GM19438 (cell line): ENCODE data around the gene SLC16A3.
"Not testable (repeated sequence)": the region's sequence is repeated elsewhere in the genome, so short reads cannot be mapped to it uniquely, and the experiment has no call there.

Experiments
- ATAC-seq: cut with Tn5 transposase; IDR thresholded peaks from one replicate; pipeline ENCODE4 v1.9.1; 2021; ENCODE audit warnings: low read depth; ENCODE audit not compliant: unreplicated experiment

SLC16A3 gene

DNA sequence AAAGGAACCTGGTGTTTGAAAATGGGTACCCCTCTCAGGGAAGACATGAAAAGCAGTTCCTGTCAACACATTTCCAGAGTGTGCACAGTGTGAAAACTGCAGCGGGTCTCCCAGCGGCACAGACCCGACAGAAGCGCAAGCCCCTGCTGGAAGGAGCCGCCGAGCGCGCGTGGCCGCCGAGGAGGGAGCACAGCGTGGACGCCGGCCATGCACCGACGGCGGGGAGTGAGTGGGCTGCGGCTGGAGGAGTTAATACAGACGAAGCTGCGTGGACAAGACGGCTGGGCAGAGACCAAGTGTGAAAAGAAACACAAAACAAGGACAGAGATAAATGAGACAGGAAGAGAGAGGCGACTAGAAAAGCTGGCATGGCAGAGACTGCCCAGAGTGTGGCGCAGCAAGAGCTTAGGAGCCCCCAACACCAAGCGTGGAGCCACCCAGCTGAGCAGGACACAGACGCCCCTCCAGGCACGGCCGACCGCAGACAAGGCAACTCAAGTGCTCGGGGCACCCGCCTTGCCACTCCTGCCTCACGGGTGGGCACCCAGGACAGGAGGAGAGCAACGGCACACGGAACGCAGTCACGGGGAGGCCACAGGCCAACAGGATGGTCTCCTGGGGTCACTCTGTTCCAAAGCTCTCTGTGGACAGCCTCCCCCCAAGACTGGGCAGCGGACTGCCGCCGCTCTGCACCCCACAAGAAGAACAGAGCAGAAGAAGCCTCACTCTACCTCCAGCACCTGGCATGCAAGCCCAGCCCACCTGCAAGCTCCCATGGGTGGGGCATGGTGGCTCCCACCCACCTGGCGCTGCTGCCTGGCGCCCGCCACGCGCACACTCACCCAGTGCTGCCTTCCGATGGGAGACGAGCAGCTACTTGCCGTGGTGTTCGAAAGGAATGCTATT lies 16.5 kb downstream of the SLC16A3 start:
- no peak for ATAC-seq

DNA sequence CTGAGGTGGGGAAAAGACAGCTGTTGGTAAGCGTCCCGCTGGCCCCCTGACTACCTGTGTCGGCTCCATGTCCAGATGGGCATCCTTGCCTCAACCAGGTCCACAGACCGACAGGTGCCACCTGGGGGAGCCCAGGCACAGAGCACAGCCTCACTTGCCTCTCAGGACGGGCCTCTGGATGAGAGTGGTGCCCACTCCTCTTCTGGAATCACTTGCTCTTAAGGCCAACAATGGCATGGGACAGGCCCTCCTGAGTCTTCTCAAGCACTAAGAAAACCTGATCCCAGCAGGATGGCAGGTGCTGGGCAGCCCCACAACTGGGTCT lies 17.2 kb downstream of the SLC16A3 start:
- no peak for ATAC-seq

DNA sequence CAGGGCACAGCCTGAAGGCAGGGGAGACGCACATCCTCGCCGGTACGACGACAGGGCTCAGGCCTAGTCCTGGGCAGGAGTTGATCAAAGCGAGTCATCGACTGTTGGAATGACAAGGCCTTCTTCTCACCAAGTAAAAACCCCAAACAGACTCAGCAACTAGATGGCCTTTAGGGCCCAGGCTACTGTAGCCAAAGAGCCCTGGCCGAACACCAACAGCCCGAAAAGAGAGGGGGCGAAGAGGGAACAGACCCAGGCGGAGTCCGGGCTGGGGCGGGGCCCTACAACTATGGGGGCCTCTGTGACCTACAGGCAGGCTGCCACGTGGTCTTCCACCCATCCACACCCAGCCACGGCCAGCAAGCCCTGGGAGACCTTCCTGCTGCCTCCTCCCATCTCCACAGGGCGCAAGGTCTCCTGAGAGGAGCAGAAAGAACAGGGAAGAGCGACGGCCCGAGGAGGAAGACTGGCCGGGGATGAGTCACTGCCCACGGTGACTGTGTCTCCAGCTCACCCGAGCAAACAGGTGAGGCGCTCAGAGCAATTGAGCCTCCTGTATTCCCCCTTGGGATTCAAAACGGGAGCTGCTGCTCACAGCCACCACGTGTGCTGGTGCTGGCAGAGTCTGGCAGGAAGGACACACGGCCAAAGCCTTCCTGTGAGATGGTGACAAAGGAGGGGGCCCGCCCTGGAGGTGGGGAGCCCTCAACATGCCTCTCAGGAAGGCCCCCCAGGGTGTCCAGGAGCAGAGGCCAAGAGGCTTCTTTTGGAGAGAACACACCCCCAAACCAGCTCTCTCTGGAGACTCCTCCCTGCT lies 17.7 kb downstream of the SLC16A3 start:
- ATAC-seq = no peak

DNA sequence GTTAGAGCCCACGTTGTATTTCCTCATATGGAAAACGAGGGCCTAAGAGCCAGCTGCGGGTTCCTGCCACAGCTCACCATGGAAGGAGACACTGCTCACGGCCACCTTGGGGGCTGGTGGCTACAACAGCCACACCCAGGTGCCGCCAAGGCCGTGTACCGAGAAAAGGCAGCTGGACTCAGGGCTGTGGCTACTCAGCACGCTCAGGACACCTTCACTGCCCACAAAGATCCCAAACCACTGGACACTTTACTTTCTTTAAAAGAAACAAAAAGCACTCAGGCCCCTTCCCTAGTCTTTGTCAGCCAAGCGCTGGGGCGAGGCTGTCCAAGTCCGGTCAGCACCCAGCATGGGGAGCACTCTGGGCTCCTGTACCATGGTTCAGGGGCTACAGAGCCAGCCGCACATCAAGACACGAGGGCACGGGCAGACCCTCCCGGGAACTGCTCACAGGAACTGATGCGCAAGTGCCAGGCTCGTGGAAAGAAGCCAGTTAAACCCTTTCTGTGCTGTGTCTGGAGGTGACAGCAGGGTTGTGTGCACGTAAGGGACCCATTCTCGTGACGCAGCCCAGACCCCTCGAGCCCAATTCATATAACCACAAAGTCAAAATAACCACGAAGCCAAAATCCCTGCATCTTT lies 18.5 kb downstream of the SLC16A3 start:
- no peak for ATAC-seq

DNA sequence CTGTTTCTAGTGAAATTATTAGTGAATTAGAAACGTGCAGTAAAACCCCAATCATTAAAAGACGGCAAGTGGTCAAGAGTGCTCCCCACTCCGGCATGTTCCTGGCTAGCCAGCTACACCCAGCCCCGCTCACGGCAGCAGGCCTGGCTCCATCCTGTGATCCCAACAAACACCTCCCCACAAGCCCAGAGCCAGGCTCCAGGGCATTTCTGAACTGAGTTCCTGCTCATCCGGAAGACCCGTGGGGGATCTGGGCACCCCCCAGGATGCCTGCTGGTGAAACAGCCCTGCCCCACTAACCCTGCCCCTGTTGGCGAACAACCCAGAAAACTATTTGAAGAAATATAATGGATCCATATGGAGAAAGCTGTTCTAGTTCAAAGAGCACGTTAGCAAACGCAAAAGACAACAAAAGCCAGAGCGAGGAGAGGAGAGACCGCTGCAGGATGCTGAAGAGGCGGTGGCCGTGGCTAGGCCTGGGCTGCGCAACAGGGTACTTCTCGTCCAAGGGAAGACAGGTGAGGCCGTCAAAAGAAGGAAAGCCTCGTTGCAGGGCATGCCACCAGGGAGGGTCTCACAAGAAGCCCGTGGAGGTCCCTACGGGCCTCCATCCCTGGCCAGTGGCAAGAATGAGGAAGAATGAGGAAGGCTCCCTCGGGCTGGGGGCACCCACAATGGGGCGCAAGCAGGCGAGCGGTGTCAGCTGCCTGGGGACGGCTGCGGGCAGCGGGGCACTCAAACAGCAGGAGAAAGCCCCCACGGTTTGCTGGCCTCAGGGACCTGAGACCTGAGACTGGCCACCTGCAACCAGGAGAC lies 19.2 kb downstream of the SLC16A3 start:
- ATAC-seq = no peak

DNA sequence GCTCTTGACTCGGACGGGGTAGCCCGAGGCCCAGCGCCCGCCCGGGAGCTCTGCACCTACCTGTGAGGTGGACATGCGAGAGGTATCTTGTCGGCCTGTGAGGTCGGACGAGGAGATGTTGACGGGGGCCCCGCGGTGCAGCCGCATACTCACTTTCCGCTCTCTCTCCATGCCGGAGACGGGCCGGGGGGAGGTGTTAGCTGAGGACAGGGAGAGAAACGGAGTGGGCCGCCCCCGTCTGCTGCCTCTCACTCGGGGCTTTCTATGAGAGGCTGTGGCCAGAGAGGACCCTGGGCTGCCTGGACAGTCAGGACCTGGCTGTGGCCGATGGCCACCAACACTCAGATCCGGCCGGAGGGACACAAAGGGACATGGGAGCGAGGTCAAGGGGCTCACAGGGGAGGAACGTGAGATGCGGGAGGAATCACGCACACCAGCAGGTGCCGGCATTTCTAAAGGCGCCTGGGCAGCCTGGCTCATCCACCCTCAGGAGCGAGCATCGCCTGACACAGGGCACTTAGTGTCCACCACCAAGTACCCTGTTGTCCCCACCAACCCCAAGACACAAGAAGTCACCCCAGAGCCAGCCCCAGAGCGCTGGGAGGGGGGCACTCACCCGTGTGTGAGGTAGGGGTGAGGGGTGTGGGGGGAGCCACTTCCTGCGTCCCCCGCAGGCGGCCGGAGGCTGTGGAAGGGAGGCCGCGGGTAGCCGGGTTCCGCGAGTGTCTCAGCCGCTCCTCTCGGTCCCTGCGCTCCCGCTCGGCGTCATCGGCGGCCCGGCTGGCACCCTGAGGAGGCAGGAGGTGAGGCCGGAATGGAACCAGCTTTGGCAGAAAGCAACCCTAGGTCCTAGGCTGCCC lies 20.2 kb downstream of the SLC16A3 start:
- no peak for ATAC-seq

DNA sequence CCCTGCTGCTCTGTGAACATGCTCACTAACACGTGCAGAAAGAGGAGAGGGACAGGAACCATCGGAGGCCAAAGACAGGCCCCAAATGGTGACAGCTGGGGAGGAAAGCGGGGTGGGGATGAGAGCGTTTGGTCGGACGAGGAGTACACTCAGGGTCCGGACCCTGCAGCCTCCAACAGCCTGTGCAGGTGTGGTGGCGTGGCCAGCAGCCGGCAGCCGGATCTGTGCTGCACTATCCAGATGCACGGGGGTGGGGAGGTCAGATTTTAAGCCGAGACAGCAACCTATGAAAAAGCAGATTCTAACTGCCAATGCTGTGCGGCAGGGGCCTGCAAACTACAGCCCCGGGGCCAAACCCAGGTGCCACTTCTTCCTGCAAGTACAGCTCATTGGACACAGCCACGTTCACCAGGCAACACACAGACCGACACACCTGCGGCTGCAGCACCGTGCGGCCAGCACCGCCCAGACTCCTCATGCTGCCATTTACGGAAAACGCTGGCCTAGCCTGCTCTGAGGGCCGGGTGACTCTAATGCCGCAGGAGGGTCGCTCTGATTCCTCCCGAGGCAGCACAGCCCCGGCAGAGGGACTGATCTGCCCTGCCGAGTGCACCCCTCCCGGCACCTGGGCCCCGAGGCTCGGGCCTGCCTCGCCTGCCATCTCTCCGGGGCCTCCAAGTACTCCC lies 21.2 kb downstream of the SLC16A3 start:
- no peak for ATAC-seq

DNA sequence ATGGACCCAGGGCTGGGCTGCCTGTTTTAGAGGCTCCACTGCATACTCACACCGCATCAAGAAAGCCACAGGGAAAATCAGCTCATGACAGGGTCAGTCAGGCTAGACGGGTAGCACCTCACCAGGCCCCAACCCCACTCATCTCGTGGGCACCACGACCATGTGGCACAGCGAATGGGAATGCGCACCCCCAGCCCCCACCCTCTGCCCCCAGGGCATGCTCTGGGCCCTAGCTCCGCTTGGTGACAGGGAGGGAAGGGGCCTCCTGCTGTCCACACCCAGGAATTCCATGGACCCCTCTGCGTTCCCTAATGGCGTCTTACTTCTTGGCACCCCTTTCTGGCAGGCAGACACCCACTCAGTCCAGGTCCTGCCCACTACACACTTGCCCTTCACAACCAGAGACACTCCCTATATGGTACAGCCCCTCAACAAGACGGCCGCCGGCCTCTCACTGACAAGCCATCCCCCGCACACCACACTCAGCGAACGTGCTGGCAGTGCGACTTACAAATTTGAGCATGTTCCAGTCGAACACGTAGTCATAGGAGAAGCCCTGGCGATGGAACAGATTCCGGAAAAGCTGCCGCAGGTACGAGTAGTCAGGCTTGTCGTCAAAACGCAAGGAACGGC lies 22.1 kb downstream of the SLC16A3 start:
- ATAC-seq = no peak

DNA sequence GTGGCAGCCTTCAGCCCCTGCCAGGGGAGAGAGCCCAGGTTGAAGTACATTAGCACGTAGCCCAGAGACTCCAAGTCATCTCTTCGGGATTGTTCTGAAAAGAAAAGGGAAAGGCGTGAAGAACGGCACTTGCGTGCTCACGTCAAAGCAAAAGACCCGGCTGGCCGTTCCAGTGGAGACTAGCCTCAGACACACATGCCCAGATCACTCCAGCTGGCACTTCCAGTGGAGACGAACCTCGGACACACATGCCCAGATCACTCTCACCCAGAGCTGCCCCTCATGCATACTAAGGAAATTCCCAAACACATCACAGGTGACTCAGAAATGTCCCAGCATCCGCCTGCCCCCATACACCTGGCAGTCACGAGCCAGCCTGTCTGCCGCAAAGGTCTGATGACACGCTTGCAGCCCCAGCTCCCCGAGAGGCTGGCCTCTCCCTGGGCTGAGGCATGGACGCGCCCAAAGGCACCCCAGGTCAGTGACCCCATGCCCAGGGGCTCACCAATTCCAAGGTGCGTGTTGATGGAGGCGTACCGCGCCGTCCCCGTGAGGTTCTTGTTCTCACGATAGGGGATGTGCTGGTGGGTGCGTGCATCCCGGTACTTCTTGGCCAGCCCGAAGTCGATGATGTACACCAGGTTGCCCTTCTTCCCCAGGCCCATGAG lies 23.8 kb downstream of the SLC16A3 start:
- no peak for ATAC-seq

DNA sequence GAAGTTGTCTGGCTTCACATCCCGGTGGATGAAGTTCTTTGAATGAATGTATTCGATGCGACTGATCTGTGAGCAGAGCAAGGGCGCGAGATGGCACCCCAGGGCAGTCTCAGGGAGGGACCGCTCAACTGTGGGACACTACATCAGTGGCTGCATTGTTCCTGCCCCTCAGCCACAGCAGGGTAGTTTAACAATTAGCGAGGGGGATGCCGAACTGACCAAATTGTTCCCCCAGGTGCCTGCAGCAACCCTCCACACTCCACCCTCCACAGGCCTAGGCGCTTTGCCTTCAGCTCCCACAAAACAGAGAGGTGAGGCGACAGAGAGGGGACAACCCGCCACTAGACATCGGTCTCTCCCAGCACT lies 24.3 kb downstream of the SLC16A3 start:
- no peak for ATAC-seq

DNA sequence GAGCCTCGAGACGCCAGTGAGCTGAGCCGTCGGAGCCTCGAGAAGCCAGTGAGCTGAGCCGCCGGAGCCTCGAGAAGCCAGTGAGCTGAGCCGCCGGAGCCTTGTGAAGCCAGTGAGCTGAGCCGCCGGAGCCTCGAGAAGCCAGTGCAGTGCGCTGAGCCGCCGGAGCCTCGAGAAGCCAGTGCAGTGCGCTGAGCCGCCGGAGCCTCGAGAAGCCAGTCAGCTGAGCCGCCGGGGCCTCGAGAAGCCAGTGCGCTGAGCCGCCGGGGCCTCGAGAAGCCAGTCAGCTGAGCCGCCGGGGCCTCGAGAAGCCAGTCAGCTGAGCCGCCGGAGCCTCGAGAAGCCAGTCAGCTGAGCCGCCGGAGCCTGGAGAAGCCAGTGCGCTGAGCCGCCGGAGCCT lies 25.3 kb downstream of the SLC16A3 start:
- ATAC-seq = not testable (repeated sequence)

DNA sequence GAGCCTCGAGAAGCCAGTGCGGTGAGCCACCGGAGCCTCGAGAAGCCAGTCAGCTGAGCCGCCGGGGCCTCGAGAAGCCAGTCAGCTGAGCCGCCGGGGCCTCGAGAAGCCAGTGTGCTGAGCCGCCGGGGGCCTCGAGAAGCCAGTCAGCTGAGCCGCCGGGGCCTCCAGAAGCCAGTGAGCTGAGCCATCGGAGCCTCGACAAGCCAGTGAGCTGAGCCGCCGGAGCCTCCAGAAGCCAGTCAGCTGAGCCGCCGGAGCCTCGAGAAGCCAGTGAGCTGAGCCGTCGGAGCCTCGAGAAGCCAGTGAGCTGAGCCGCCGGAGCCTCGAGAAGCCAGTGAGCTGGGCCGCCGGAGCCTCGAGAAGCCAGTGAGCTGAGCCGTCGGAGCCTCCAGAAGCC lies 25.9 kb downstream of the SLC16A3 start:
- ATAC-seq = not testable (repeated sequence)

DNA sequence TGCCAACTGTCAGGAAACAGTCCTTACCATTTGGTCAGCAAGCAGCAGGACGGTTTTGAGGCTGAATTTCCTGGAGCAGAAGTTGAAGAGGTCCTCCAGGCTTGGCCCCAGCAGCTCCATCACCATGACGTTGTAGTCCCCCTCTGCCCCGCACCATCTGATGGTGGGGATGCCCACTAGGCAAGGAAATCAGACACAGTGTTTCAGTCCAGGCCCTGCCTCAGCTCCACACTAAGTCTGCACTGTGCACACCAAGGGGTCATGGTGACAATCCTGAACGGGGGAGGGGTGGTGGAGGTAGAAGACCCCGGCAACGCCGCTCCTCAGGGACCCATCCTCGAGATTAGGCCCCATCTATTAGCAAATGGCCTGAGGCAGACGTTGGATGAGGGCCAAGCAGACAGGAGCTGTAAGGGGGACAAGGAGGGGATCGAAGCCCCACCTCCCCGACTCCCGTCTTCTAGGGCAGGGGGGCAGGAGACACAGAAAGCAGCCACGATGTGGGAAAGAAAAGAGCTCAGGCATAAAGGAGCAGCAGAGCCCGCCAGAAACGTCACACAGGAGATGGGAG lies 26.6 kb downstream of the SLC16A3 start:
- no peak for ATAC-seq

DNA sequence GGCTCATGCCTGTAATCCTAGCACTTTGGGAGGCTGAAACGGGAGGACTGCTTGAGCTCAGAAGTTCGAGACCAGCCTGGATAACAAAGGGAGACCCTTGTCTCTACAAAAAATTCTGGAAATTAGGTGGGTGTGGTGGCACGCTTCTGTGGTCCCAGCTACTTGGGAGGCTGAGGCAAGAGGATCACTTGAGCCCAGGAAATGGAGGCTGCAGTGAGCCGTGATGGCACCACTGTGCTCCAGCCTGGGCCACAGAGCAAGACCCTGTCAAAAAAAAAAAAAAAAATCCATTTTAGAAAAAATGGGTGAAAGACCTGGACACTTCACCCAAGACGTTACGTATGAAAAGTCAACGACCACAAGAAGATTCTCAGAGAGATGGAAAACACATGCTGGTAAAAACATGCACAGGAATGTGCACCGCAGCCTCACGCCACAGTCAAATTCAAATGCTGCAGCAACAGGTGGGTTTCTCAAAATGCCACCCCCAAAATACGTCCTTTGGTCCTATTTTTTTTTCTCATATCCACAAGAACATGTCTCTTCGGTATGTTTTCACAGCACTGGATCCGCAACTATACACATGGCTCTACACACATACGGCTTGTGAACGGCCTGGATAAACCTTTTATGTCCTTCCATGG lies 27.5 kb downstream of the SLC16A3 start:
- no peak for ATAC-seq

DNA sequence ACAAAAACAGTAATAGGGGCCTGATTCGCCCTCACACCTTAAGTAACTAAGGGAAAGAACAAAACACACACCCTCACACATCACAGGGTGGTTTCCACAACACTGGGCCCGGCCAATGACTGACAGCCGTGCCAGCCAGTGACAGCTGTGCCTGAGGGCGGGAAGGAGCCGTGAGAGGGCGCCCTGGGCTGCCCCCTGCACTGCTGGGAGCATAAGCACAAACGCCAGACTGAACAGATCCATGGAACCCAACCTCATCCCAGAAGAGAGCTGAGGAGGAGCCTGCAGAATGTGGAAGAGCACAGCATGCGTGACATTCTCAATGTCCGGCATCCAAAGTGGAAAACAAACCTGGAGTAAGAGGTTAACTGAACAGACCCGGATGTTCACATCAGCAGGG lies 28.6 kb downstream of the SLC16A3 start:
- ATAC-seq = no peak

DNA sequence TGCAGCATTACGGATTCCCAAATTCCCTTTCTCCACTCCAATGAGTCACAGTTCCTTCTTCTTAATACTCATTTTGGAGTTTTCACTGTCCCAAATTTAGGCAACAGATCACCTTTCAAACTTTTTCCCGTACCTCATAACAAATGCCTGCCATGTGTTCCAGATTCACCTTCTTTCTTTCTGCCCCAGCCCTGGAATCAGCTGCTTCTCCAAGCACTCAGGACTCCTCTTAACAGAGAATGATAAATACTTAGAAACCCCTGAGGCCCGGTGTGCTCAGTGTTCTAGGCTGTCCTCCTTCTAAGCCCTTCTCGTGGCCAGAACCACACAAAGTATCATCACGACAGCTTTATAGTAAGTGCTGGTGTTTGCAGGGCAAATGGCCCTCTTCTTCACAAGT lies 29.7 kb downstream of the SLC16A3 start:
- no peak for ATAC-seq
